Tibial nerve (tissue), 4 donors: Measurements from ENCODE around the gene CNTN2. TPM values are rescaled to one million over a fixed set of nuclear protein-coding genes. Genes with fewer than 3 reads are reported as not detected.

Experiments
- DNase-seq, 2 donors: peaks; one replicate each; pipeline ENCODE4 v3.0.0-alpha.2; 2019; ENCODE audit warnings: low spot score in 2 of 2
- H3K27ac ChIP-seq, 4 donors: fragments of 200-600 bp; sonication (generic) in 3 of 4; one replicate each; pipeline ENCODE4 v1.5.1; 2017 to 2019; ENCODE audit warnings: mild to moderate bottlenecking in 1 of 4
- H3K27me3 ChIP-seq, 2 donors: fragments of 200-600 bp; sonication (generic) in 1 of 2; one replicate each; pipeline versions ENCODE4 v1.5.1 to v1.6.0; 2017 to 2019
- H3K36me3 ChIP-seq, 3 donors: fragments of 200-600 bp; sonication (generic); one replicate each; pipeline ENCODE4 v1.5.1; 2018 to 2019
- H3K4me1 ChIP-seq, 4 donors: fragments of 200-600 bp; sonication (generic) in 3 of 4; one replicate each; pipeline ENCODE4 v1.5.1; 2017 to 2019
- H3K4me3 ChIP-seq, 4 donors: fragments of 200-600 bp; sonication (generic) in 3 of 4; one replicate each; pipeline ENCODE4 v1.5.1; 2017 to 2019; ENCODE audit warnings: mild to moderate bottlenecking in 1 of 4, moderate library complexity in 1 of 4
- H3K9me3 ChIP-seq, 4 donors: fragments of 200-600 bp; sonication (generic) in 3 of 4; one replicate each; pipeline ENCODE4 v1.5.1; 2017 to 2019
- EP300 ChIP-seq, 2 donors: sonication (generic); formaldehyde crosslinking; IDR thresholded peaks; one replicate each; pipeline ENCODE4 v1.6.1; 2017; ENCODE audit warnings: antibody characterized with exemption in 2 of 2, mild to moderate bottlenecking in 1 of 2
- POLR2A ChIP-seq, 2 donors: fragments of 450-650 bp; IDR thresholded peaks; one replicate each; pipeline ENCODE4 v1.6.1; 2017; ENCODE audit warnings: antibody characterized with exemption in 2 of 2, mild to moderate bottlenecking in 2 of 2, moderate library complexity in 2 of 2
- WGBS, 2 donors: methylation state at CpG; one replicate each; pipeline ENCODE4 v1.1.5; 2018; 5-methylcytosine and 5-hydroxymethylcytosine counted together
- total RNA-seq, 4 donors: library from RNA; depleted of rRNA; stranded (reverse); fragments of >200 nt; gene quantifications; one replicate each; pipeline ENCODE4 v1.1.0, GENCODE V29; 2016
- TF ChIP-seq, protein P1 (sequence below), 5 experiments: fragments of 200-600 bp in 3 of 5; fragments of 450-650 bp in 2 of 5; sonication (generic) in 3 of 5; IDR thresholded peaks; one replicate each; pipeline ENCODE4 v1.5.1; 2016 to 2019; ENCODE audit warnings: antibody characterized with exemption in 5 of 5, mild to moderate bottlenecking in 3 of 5, moderate library complexity in 2 of 5

The CNTN2 gene
- total RNA-seq, 4 donors from 2014 or later: 6.1 to 22.2 (median 12.2) TPM

DNA sequence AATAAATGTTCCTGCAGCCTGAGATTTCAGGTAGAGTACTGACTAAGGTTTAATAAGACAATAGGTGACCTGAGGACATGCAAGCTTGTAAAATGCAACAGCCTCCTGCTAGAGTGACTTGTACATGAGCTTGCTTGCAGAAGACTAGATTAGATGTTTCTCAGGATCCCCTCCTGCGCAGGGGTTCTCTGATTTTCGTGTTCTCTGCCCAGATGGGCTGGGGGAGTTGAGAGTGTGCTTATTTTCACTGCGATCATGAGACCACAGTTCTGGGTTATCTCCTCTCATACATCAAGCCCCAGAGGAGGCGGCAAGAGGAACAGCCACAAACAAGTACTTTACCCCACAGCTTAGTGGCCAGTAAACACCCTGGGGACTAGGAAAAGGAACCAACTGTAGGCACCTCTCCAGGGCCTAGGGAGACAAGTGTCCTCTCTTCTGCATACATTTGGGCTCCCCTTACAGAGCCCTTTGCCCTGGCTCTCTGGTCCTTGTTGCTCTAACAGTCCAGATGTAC is 33.3 kb downstream of the CNTN2 start:
- Histone ChIP-seq H3K36me3 (peaks cover 0 to 22% (median 0%) of the 10 kb centered on the region in 3 donors), H3K4me1 (no peaks in the 10 kb centered on the region), H3K9me3 (no peaks in the 10 kb centered on the region), H3K27ac (no peak overlapping the region), H3K27me3 (no peaks in the 10 kb centered on the region), H3K4me3 (no peak overlapping the region)
- WGBS, 2 donors: 78 to 86% methylated on average over 4 of the region's 4 CpGs
- DNase-seq: no peak
- TF ChIP-seq POLR2A (IDR thresholded peaks at IDR 0.05) (no peak), EP300 (IDR thresholded peaks at IDR 0.05) (no peak)
- TF ChIP-seq, protein P1, sequence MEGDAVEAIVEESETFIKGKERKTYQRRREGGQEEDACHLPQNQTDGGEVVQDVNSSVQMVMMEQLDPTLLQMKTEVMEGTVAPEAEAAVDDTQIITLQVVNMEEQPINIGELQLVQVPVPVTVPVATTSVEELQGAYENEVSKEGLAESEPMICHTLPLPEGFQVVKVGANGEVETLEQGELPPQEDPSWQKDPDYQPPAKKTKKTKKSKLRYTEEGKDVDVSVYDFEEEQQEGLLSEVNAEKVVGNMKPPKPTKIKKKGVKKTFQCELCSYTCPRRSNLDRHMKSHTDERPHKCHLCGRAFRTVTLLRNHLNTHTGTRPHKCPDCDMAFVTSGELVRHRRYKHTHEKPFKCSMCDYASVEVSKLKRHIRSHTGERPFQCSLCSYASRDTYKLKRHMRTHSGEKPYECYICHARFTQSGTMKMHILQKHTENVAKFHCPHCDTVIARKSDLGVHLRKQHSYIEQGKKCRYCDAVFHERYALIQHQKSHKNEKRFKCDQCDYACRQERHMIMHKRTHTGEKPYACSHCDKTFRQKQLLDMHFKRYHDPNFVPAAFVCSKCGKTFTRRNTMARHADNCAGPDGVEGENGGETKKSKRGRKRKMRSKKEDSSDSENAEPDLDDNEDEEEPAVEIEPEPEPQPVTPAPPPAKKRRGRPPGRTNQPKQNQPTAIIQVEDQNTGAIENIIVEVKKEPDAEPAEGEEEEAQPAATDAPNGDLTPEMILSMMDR (IDR thresholded peaks at IDR 0.05): no peak

- TF ChIP-seq POLR2A (IDR thresholded peaks at IDR 0.05): no peak
- TF ChIP-seq EP300 (IDR thresholded peaks at IDR 0.05): no peak
- WGBS, 2 donors: 81 to 87% methylated on average over 7 of the region's 7 CpGs
- H3K9me3 ChIP-seq: no peaks in the 10 kb centered on the region
These were observed 34.3 kb downstream of the CNTN2 start for GRCh38 chr1:205077158-205077933.

GRCh38 chr1:205077934-205078311 is 34.9 kb downstream of the CNTN2 start:
- DNase-seq: no peak
- Histone ChIP-seq H3K27ac (no peak overlapping the region), H3K4me1 (no peaks in the 10 kb centered on the region), H3K4me3 (no peak overlapping the region), H3K9me3 (no peaks in the 10 kb centered on the region), H3K36me3 (peaks cover 0 to 18% (median 0%) of the 10 kb centered on the region in 3 donors), H3K27me3 (no peaks in the 10 kb centered on the region)
- WGBS, 2 donors: 82 to 95% methylated on average over 1 of the region's 1 CpG
- TF ChIP-seq, protein P1 (IDR thresholded peaks at IDR 0.05): no peak
- TF ChIP-seq EP300 (IDR thresholded peaks at IDR 0.05) (no peak), POLR2A (IDR thresholded peaks at IDR 0.05) (no peak)

More at GRCh38 chr1:205077158-205077933, 34.3 kb downstream of the CNTN2 start:
- H3K27me3 ChIP-seq: no peaks in the 10 kb centered on the region
- H3K36me3 ChIP-seq: peaks cover 0 to 18% (median 0%) of the 10 kb centered on the region in 3 donors
- H3K4me3 ChIP-seq: no peak overlapping the region
- no peak overlapping the region for H3K27ac ChIP-seq
- no peak for DNase-seq
- H3K4me1 ChIP-seq: no peaks in the 10 kb centered on the region

GRCh38 chr1:205082431-205082830 is 39.4 kb downstream of the CNTN2 start:
- H3K27ac ChIP-seq: no peak overlapping the region
- 87% methylated on average over 4 of the region's 4 CpGs for WGBS, 2 donors
- DNase-seq: no peak
- H3K36me3 ChIP-seq: peaks cover 0 to 51% (median 0%) of the 10 kb centered on the region in 3 donors
- no peaks in the 10 kb centered on the region for H3K9me3 ChIP-seq
- no peaks in the 10 kb centered on the region for H3K27me3 ChIP-seq
- no peaks in the 10 kb centered on the region for H3K4me1 ChIP-seq
- no peak for TF ChIP-seq EP300 (IDR thresholded peaks at IDR 0.05)
- TF ChIP-seq POLR2A (IDR thresholded peaks at IDR 0.05): no peak
- TF ChIP-seq, protein P1 (IDR thresholded peaks at IDR 0.05): no peak
- H3K4me3 ChIP-seq: no peak overlapping the region

GRCh38 chr1:205084360-205084759 is 41.3 kb downstream of the CNTN2 start, which contains the start of gene TMEM81:
Gene TMEM81 (minus strand): TSS chr1:205084460. CDS start chr1:205084320, 140 bp downstream.
- H3K4me3 ChIP-seq: no peak within 1 kb of the TSS
- no peak for DNase-seq
- H3K36me3 ChIP-seq: peaks cover 0 to 69% (median 5%) of the 10 kb centered on the region in 3 donors
- H3K27ac ChIP-seq: no peak within 1 kb of the TSS
- no peaks in the 10 kb centered on the region for H3K9me3 ChIP-seq
- H3K27me3 ChIP-seq: no peaks in the 10 kb centered on the region
- TF ChIP-seq, protein P1 (IDR thresholded peaks at IDR 0.05): no peak
- TF ChIP-seq EP300 (IDR thresholded peaks at IDR 0.05): no peak
- TF ChIP-seq POLR2A (IDR thresholded peaks at IDR 0.05): no peak
- H3K4me1 ChIP-seq: no peaks in the 10 kb centered on the region
- WGBS, 2 donors: 100% methylated on average over 2 of the region's 2 CpGs
